Left forelimb (tissue), 1 donor: Measurements from ENCODE around the gene PIGN.
"Not testable (repeated sequence)": the region's sequence is repeated elsewhere in the genome, so short reads cannot be mapped to it uniquely, and the experiment has no call there.

Experiments used
- DNase-seq: peaks from one replicate; pipeline ENCODE4 v3.0.0-alpha.2; 2018; ENCODE audit warnings: low spot score

PIGN gene

DNA sequence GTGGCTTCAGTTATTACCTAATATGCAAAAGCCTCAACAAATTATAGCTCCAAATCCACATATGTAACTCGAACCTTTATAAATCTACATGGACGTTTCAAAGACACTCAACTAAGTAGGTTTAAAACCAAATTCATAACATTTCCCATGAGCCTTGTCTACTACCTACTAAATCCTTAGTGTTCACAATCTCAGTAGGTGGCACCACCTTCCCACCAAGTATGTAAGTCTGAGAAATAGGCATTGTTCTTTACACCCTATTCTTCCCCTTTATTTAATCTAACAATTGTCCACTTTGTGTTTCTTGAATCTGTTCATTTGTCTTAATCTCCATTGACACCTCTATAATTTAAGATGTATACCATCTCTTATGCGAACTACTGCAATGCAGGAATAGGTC, 4.6 kb downstream of the PIGN start:
- DNase-seq: no peak

DNA sequence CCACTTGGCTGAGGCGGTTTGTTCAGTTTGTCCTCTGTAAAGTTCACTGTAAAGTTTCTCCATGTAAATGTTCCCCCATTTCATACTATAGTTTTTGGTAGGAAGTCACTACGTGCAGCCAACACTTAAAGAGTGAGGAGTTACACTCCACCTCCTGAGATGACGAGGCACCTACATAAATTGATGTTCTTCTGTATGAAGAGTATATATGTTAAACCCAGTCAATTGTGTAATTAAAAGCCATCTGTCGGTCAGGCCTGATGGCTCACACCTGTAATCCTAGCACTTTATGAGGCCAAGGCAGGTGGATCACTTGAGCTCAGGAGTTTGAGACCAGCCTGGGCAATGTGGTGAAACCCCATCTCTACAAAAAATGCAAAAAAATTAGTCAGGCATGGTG, 7.6 kb downstream of the PIGN start:
- no peak for DNase-seq

DNA sequence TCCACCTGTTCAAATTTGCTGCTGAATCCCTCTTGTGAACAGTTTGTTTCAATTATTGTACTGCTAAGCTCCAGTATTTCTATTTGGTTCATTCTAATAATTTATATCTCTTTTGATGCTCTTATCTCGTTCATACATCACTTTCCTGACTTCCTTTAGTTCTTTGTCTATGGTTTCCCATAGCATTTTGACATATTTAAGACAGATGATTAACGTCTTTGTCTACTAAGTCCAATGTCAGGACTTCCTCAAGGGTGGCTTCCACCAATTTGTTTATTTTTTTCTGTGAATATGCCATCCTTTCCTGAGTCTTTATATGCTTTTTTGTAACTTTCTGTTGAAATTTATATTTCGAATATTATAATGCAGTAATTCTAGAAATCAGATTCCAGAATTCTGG, 9.6 kb downstream of the PIGN start:
- DNase-seq: no peak

GRCh38 chr18:62175521-62175920, 11.3 kb downstream of the PIGN start:
- no peak for DNase-seq

GRCh38 chr18:62172298-62172697, 14.6 kb downstream of the PIGN start:
- no peak for DNase-seq

- no peak for DNase-seq
Measured at GRCh38 chr18:62170857-62171256, 16.0 kb downstream of the PIGN start.

DNA sequence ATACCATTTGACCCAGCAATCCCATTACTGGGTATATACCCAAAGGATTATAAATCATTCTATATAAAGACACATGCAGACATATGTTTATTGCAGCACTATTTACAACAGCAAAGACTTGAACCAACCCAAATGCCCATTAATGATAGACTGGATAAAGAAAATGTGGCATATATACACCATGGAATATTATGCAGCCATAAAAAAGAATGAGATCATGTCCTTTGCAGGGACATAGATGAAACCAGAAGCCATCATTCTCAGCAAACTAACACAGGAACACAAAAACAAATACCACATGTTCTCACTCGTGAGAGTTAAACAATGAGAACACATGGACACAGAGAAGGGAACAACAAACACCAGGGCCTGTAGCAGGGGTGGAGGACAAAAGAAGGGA, 20.3 kb downstream of the PIGN start:
- not testable (repeated sequence) for DNase-seq

- DNase-seq: no peak
Measured at GRCh38 chr18:62165583-62165982, 21.3 kb downstream of the PIGN start.

GRCh38 chr18:62164855-62165487, 21.9 kb downstream of the PIGN start:
- no peak for DNase-seq

DNA sequence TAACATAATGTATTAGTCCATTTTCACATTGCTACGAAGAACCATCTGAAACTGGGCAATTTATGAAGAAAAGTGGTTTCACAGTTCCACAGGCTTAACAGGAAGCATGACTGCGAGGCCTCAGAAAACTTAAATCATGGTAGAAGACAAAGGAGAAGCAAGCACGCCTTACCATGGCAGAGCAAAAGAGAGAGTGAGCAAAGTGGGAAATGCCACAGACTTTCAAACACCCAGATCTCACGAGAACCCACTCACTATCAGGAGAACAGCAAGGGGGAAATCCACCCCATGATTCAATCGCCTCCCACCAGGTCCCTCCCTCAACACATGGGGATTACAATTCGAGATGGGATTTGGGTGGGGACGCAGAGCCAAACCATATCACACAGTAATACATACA, 22.5 kb downstream of the PIGN start:
- DNase-seq: no peak

- no peak for DNase-seq
Measured at GRCh38 chr18:62157843-62158242, 29.0 kb downstream of the PIGN start.

GRCh38 chr18:62152844-62153243, 34.0 kb downstream of the PIGN start:
- DNase-seq: no peak

DNA sequence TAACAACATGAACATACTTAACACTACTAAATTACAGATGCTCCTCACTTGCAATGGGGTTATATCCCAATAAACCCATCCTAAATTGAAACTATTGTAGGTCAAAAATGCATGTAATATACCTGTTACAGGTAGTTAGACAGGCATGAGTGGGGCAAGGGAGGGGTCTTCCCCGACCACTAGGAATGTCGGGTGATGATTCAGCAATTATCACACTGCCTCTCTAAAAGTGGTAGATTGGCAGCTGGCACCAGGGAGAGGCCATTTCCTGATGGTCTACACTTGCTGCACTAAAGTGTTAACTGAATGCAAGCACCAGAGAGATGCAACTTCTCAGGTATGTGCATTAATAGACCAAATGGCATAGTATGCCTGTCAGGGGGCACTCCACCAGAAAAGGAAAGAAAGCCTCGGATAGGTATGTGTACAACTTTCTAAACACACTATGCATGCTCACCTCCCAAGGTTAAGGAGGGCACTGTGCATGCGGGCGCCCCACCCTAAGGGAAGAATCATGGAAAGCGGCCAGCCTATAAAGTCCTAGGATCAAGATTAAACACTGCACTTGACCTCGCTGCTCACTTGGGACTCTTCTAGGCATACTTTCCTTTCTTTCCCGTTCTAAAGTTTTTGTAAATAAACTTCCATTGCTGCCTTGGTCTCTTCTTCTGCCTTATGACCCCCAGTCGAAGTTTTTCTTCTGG, 35.6 kb downstream of the PIGN start:
- DNase-seq: no peak

DNA sequence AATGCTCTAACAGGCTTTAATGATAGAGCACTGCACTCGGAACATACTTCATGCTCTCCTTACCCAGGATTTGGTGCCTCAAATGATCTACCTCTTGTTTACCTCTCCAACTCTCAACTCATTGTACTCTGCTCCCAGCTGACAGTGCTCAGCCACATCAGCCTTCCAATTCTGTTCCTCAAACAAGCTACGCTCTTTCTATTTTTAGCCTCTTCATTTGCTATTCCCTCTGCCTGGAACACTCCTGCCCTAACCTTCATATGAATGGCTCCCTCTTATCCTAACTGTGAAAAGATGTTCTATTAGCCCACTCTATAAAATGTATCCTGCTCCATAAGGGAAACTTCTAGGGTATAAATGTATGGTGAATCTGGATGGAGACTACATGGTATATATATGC, 42.5 kb downstream of the PIGN start:
- DNase-seq: no peak

DNA sequence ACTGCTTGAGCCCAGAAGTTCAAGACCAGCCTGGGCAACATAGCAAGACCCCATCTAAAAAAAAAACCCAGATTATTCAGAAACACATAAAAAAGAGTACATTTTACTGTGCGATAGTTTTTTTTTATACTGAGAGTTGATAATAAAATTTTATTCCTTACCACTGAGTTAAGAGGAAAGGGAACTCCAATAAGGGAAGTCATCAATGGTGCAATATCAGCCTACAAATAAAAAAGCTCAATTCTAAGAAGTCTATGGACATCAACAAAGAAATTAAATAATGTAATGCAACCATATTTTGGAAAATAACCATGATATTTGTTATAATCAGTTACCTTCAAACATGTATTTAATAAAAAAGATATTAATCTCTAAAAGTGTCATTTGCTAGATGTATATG, 46.6 kb downstream of the PIGN start:
- no peak for DNase-seq

GRCh38 chr18:62138461-62139235, 48.2 kb downstream of the PIGN start:
- no peak for DNase-seq

DNA sequence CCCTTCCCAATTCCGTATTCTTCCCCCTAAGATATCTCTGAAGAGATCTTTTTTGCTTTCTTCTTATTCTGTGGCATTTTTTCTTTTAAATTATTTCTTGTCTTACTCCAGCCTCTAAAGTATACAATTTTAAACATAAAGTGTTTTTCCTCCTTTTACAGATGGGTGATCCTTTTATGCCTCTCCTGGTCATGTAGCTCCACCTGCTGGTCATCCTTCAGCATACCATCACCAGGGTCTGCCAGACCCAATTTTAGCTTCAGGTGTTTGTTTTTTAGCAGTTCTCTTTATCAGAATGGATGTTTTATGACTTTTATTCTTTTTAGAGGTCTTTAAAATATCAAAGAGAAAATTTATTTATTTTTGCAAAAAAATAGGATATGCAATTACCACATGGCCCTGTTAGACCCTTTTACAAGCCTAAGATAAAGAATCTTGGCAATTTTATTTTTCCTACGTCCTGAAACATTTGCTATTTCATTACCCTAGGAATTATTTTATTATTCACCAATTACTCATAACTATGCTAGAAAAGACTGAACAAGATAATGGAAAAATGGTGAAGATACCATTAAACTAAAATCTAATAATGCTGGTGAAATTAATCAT, 55.5 kb downstream of the PIGN start:
- DNase-seq: no peak

DNA sequence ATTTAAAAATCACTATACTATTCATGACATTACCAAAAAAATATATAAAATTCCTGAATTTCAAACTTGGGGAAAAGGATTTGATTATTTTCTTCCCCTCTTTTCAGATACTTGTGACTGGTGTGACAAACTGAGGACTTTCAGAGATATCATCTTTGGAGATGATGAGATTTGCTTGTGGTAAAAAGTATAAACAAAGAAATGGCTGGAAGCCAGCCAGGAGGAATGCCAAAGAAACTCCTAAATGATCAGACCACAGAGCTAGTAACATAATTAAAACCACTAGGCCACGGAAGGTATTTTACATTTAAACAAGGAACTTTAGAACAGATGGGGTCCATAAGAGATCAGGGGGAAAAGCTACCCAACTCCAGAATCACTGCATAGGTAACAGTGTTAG, 58.7 kb downstream of the PIGN start:
- no peak for DNase-seq

- no peak for DNase-seq
Measured at GRCh38 chr18:62126737-62127136, 60.1 kb downstream of the PIGN start.

DNA sequence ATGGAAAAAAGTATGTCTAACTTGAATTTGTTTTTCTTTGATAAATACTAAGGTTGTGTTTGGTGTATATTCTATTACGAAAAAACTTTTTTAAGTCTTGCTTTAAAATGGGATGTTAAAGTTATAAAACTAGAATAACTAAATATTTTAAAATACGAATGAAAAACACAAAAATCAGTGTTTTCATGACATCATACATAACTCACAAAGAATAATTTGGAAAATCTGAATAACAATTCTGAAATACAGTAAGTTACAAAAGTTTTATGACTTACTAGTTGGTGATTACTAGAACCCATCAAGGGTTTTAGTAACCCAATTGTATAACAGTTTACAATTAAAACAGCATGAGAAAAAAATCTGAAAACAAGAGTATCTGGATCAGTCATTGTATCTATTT, 61.2 kb downstream of the PIGN start:
- DNase-seq: no peak

GRCh38 chr18:62122330-62122729, 64.5 kb downstream of the PIGN start:
- no peak for DNase-seq

DNA sequence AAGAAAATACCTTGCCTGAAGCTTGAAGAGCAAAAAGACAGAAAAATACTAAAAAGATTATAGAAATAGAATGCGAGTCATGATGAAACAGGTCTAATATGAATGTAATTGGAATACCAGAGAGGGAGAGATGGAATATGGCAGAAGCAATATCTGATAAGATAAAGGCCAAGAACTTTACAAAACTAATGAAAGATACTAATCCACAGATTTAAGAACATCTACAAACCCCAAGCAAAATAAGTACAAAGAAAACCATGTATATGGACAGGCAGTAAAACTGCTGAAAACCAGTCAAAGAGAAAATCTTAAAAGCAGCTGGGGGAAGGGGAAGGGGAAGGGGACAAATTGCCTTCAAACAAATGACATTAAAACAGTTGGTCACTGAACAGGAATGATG, 67.0 kb downstream of the PIGN start:
- DNase-seq: no peak

- no peak for DNase-seq
Measured at GRCh38 chr18:62118328-62118727, 68.5 kb downstream of the PIGN start.
